GM21529 (cell line): ENCODE data around the gene MGAT5B.

Experiments used
- ATAC-seq: cut with Tn5 transposase; IDR thresholded peaks from one replicate; pipeline ENCODE4 v1.9.1; 2021; ENCODE audit not compliant: unreplicated experiment

The MGAT5B gene

DNA sequence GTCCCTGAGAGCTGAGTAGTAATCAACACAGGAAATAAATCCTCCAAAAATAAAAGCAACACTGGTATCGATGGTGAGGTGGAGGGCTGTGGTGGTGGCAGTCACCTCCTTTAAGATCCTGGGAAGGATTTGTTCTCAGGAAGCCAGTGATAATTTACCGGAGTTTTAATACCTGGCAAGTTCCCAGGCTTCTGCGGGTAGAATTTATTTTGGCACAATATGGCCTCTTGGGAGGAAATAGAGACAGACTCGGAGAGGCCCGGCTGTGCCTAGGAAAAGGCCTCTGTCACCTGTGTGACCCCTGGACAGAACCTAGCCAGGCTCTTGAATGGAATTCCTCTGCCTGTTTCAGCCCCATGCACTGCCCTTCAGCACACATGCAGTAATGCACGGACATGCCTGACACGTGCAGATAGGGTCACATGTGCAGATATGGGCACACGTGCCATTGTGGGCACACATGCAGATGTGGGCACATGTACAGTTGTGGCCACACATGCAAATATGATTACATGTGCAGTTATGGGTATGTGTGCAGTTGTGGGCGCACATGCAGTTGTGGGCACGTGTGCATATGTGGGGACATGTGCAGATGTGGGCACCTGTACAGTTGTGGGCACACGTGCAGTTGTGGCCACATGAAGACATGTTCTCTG lies 33.5 kb downstream of the MGAT5B start:
- no peak for ATAC-seq

DNA sequence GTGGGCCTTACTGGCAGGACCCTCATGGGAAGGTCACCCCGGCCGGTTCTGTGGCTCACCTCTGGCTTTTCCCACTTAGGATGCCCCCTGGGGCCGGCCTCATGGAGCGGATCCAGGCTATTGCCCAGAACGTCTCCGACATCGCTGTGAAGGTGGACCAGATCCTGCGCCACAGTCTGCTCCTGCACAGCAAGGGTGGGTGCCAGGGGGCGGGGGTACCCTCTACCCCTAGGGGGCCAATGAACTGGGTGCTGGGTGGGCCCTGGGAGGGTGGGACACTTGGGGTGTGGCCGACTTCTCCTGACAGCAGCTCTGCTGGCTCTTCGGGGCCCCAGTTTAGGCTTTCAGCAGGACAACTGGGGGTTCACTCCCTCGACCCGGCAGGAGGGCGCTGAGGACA lies 34.3 kb downstream of the MGAT5B start:
- ATAC-seq, result no peak

DNA sequence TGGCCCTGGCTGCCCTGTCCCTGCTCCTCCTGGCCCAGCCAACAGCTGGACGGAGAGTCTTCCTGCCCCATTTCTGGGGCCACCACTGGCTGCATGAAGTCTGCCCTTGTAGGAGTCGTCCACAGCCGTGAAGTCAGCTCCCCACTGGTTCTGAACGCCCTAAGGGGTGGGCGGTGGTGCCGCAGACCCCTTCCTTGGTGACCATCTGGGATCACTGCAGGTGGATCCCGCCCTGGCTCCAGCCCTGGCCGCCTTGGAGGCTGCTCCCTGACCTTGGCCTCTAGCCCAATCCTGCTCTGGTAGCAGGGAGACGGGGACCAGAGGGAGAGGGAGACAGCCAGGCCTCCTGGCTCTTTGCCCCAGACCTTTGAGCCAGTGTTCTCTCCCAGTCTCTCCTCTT lies 35.4 kb downstream of the MGAT5B start:
- ATAC-seq, result no peak

DNA sequence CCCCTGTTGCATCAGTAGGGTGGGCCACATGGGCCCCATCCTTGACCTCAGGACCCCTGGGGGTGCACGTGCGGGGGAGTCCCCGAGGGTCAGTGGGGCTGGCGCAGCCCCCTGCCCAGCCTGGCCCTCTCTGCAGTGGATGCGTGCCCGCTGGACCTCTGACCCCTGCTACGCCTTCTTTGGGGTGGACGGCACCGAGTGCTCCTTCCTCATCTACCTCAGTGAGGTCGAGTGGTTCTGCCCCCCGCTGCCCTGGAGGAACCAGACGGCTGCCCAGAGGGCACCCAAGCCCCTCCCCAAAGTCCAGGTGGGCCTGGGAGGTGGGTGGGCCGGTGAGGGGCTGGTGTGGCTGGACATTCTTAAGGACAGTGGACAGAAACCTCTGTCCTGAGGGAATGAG lies 35.9 kb downstream of the MGAT5B start:
- no peak for ATAC-seq

DNA sequence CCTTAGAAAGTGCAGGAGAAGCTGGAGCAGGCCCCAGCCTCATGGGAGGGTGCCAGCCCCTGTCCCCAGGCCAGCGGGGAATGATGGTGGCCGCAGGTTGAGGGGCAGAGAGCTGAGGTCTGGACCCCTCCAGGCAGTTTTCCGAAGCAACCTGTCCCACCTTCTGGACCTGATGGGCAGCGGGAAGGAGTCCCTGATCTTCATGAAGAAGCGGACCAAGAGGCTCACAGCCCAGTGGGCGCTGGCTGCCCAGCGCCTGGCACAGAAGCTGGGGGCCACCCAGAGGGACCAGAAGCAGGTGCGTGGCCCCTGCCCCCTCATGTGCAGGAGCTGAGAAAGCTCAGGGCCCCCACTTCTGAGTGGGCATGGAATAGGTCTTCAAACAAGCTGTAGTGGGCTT lies 36.8 kb downstream of the MGAT5B start:
- no peak for ATAC-seq

DNA sequence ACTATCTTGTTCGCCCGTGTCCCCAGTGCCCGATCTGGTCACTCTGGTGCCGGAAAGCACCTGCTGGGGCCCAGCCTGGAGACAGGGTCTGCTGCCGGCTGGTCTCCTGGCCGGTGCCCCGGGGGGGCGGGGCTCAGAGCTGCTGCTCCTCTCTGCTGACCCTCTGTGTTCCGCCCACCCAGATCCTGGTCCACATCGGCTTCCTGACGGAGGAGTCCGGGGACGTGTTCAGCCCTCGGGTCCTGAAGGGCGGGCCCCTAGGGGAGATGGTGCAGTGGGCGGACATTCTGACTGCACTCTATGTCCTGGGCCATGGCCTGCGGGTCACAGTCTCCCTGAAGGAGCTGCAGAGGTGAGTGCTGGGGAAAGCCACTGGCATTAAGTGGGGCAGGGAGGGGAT lies 37.6 kb downstream of the MGAT5B start:
- ATAC-seq, result no peak

DNA sequence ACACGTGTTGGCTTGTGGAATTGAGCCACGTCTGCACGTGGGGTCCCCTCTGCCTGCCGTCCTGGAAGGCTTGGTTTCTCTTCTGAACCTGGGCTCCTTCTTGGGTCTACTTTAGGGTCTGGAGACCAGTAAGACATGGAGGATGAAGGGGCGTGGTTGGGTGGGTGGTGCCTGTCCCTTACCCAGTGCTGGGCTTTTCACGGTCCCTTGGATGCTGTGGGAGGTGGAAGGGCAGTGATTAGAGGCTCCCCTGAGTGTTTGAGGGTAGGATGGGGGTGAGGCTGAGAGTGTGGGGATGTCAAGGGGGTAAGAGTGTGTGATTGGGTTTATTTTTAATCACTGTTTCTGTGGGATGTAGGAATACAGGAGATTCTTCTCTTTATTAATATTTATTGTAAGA lies 38.3 kb downstream of the MGAT5B start:
- ATAC-seq, result no peak

DNA sequence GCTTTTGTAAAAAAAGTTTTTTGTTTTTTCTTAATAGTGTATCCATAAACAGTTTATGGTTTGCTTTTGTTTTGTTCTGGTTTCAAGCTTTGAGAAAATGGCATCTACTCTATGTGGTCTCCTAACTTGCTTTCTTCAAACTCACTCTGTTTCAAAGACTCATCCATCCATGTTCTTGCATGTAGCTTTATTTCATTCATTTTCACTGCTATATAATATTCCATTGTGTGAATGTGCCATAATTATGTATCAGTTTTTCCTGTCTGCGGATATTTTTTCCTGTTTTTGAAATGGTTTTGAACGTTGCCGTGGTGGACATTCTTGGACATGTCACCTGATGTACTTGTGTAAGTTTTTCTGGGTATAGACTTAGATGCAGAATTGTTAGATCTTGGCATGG lies 39.1 kb downstream of the MGAT5B start:
- no peak for ATAC-seq

DNA sequence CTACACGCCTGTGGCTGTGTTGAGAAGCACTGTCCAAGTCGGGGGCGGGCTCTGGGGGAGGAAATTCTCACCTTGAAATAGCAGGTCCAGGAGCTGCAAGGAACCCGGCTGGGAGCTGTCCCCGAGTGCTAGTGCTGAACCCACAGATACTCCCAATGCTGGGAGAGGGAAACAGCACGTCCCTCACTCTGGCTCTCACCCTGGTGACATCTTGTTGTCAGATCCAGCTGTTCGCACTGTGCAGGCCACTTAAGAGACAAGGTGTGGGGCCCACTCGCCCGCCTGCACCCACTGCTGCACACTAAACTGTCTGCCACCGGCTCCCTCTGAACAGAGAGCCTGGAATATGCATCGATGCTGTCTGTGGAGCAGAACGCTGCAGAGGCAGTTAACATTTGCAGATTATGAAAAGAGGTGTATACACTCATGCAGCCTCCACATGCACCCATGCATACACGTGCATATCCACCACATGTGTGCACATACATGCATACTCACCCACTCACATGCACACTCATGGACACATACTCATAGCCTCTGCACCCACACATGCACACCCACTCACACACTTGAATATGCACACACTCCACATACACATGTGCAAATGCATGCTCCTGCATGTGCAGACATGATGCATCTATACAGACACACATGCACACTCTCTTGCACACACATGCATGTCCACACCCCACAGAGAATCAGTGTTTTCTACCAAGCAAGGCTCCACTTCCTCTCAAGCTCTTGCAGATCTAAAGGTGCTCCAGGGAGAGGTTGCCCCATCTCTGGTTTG lies 42.0 kb downstream of the MGAT5B start:
- ATAC-seq, result no peak

DNA sequence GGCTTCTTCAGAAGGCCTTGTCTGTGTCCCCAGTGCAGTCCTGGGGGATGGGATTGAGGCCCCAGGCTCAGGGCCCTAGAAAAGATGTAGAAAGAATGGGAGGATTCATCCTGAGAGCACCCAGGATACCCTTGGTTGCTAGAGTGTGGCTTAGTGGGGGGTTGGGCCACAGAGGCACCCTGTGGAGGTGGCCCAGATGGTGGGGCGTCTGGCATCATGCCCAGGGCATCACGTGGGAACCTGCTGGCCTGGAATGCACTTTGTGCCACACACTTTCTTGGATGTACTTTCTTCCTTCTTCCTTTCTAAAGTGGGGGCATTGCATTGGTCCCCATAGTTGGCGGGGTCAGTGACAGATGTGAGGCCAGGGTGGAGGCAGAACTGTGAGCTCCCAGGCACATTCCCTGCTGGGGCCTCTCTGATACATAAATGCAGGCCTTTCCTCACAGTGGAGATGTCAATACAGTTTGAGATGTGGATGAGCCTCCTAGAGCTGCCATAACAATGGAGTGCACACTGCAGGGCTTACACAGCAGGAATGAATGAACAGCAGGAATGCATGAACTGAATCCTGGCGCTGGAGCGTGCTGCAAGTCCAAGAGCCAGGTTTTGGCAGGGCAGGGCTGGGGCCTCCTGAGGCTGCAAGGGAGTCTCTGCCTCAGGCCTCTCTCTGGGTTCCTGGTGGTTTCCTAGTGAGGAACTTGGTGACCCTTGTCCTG lies 43.3 kb downstream of the MGAT5B start:
- no peak for ATAC-seq

DNA sequence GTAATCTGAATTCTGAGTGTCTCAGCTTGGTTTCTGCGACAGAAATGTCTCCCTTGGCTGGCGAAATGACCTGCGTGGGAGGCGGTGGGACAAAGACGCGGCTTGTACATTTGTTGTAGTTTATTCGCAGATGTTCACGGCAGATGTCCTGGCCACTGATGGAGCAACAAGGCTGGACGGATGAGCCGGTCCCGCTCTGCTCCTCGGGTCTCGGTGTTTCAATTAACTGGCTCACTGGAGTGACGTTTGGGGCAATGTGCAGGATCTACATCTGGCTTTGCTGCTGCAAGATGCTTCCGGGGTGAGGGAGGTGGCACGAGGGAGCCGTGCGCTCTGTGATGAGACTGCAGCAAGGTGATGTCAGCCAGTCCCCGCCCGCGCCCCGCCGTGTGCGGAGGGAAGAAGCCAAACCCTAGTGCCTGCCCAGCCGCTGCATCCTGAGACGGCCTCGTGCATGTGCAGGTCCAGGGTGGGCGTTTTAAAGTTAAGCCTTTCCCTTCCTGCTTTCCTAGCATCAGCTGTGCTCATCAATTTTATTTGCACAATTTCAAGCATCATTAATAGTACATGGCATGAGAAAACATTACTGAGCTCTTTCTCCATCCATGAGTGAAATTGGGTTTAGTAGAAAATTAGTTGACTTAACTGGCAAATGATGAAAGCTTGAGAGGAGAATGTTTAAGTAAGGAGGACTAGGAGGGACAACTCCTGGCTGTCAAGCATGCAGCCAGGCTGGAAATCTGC lies 44.4 kb downstream of the MGAT5B start:
- no peak for ATAC-seq

DNA sequence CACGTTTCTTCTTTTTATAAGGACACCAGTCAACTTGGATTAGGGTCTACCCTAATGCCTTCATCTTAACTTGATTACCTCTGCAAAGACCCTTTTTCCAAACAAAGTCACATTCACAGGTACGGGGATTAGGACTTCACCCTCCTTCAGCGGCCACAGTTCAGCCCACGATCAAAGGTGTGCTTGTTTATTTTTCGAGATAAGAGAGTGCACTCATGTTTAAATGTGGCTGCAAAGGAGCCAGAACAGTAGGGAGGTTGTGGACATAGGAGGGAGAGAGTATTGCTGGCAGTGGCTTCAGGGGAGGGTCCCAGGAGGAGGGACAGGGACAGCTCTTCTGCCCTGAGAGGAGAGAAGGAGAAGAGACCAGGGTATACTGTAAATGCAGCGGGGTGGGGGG lies 46.7 kb downstream of the MGAT5B start:
- no peak for ATAC-seq

DNA sequence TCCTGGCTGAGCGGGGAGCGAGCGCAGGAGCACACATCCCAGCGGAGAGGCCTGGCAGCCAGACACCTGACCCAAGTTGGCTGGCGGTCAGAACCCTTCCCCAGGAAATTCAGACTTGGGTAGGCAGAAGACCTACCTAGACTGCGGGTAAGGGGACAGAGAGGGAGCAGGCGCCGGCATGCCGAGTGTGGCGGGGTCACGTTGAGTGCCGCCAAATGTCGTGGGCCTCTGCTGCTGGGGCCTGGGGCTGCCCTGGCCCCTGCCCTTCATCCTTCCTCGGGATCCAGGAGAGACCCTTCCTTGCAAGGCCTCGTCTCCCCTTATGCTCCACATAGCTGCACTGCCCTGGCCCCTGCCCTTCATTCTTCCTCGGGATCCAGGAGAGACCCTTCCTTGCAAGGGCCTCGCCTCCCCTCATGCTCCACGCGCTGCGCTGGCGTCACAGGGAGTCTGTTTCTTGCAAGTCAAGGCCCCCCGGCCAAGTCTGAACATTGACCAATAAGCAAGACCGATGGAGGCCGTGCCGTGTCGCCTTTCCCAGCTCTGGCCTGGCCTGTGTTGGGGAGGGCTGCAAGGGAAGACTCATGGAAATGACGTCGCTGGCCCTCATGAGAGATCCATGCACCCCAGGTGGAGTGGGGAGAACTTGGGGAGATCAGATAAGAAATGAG lies 47.8 kb downstream of the MGAT5B start:
- no peak for ATAC-seq

DNA sequence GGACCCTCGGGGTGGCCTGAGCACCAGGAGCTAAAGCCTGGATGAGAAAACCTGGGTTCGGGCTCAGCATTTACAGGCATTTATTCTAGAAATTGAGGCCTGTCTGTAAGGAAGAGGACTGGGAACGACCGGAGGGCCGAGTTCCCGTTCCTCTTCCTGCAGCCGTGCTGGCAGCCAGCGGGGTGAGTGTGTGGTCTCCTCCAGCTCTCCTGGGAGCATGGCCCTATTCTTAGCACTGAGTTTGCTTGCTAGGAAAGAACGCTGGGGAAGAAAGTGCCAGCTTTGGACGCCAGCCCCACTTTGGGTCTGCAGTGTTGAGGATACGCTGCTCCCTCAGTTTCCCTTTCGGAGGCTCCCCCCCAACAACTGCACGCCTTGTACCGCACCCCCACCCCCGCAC lies 49.6 kb downstream of the MGAT5B start:
- ATAC-seq, result no peak

DNA sequence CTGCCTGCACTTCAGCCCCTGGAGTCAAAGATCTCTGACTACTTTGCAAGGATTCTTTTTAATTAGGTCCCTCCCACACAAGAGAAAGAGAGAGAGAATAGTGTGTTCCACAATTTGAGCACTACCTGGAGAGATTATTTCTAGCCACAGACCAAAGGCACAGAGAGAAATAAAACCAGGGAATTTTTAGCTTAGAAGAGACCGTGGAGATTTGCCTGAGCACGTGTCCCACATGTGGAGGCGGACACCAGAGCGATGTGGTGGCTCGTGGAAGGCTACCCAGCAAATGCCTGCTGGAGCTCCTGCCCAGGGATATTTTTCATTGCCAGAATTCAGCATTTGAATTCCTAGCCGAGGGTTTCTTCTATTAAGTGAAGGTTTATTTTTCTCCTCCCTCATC lies 50.6 kb downstream of the MGAT5B start:
- ATAC-seq, result no peak

DNA sequence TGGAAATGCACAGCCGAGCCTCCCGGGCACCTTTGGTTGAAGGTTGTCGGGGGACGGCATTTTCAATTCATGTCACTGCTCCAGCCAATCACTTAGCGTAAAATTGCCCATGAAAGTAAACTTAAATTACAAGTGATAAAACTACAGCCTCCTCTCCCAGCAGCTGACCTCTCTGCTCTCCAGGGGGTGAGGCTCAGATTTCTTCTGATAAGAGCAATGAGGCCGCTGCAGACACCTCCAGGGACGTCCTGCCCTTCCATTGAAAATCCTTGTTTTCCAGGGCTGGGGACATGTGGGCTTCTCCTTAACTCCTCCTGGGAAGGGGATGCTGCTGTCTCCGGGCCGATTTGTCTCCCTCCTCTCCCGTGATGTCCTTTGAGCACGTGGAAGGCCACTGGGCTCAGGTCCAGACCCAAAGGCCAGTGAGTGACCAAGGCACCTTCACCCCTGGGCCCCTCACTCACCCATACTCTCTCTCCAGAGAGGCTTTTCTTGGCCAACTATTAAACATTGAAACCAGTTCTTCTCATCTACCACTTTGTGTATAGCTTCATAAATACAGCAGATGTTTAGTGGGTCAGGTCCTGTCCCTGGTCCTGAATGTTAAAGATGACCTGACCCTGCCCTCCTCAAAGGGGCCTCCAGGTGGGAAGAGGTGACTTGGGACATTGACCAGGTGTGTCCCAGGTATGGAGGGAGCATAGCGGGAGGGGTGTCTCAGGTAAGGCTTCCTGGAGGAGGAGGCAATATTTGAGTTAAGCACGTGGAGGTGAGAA lies 52.3 kb downstream of the MGAT5B start:
- no peak for ATAC-seq

DNA sequence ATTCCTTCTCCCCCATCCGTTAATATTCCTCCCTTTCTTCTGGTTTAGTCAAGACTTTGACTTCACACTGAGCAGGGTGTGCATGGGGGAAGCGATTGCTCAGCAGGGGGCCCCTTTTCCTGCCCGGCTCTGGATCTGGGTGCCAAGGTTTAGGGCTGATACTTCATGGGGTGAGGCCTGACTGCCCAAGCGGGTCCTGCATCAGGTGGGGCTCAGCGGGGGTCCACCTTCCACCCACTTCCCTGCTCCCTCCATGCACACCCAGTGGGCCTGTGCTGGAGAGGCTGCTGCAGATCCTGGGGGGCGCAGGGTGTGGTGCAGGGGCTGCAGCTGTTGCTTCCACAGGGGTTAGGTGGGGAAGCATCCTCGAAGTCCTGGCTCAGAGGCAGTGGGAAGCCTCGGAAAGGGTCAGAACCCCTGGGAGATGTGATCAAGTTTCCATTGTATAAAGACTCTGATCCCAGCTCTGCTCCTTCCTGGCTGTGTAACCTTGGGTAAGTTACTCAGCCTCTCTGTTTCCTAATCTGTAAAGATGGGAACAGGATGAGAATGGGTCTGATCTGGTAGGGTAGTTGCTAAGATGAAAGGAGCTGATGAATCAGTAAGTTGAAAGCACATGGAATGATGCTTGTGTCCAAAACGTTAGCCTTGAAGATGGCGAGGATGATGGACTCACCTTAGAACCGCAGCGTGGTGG lies 53.3 kb downstream of the MGAT5B start:
- ATAC-seq, result no peak

DNA sequence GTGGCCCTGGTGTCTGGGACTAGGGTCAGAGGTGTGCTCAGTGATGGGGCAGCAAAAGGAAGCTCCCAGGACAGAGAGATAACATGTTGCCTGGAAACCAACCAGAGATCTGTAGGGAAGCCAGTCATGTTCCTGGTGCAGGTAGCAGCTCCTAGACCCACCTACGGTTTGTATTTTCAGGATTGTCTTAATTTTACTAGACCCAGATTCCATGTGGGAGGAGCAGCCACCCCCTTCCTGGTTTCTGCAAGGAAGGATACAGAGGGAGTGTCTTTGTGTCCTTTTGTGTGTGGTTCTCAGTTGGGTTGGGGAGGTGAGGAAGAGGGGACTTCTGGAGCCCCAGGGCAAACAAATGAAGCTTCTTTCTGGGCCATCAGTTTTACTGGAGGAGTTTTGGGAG lies 53.9 kb downstream of the MGAT5B start:
- ATAC-seq, result no peak

DNA sequence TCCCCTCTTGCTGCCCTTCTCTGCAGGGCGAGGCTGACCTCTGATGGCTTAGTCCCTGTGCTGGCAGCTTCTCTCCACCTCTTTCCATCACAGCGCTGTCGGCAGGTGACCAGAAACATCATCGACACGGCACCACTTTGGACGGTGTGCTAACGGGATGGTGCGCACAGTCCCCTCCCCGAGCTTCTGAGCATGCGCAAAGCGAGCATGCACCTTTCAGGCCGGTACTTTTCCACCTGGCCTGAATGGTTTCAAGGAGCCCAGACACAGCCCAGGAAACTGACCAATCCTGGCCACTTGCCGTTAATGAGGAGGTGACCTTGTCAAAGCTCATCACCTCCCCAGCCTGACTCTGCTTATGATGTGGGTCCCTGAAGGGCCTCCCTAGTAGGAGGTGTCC lies 54.8 kb downstream of the MGAT5B start:
- ATAC-seq, result no peak

DNA sequence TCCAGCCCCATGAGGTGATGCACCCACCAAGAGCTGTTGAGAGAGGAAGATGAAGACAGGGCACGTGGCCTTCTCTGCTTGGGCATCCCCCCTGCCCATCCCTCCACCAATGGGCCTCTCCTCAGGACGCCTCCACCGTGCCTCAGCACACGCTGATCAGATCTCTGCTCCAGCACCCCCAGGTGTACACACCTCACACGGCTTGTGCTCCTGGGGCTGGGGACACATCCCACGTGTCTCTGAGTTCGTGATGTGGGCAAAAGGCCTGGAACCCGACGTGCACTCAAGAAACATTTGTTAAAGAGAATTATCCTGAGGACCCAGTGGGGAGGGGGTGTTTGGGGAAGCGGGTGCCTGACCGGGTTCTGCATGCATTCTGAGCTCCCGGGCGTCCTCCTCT lies 55.3 kb downstream of the MGAT5B start:
- no peak for ATAC-seq
